Transverse colon (tissue), 3 donors: Measurements from ENCODE around the gene CNMD.

Experiments
- POLR2A ChIP-seq: fragments of 450-650 bp; IDR thresholded peaks from one replicate; pipeline ENCODE4 v1.6.1; 2016; ENCODE audit warnings: antibody characterized with exemption, mild to moderate bottlenecking, moderate library complexity
- POLR2AphosphoS5 ChIP-seq, 3 donors: sonication (generic); formaldehyde crosslinking; IDR thresholded peaks; one replicate each; pipeline ENCODE4 v1.6.1; 2016; ENCODE audit warnings: antibody characterized with exemption in 3 of 3

DNA sequence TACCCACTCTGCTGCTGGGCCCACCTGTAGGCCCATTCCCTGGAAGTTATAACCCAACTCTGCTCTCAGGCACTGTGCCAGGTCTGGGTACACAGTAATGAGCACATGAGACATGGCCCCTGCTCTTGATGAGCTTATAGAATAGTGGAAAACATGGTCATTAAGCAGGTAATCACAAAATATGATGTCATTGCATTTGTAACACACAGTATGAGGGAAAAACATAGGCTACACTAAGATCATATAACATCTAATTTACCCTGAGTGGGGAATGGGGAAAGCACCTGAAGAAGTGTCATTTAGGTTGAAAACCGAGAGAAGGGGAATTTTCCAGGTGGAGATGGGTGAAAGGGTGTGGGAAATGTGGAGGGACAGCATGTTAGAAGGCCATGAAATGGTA lies 3.9 kb upstream of the CNMD start:
- TF ChIP-seq POLR2A (no peak), POLR2AphosphoS5 (IDR thresholded peaks at IDR 0.05) (no peak)
